ENCODE results near the gene TCF4.

TCF4 gene

GRCh38 chr18:55415258-55415871, 172.6 kb downstream of the TCF4 start:
- DNase-seq (ENCODE audit: low read depth, low spot score) = peak; percentile 85

GRCh38 chr18:55414475-55414874, 173.5 kb downstream of the TCF4 start:
- in situ Hi-C loops (cut with HindIII; ENCODE audit: low sequenced_read_pairs) = no loop called here
- TF ChIP-seq, protein P1, sequence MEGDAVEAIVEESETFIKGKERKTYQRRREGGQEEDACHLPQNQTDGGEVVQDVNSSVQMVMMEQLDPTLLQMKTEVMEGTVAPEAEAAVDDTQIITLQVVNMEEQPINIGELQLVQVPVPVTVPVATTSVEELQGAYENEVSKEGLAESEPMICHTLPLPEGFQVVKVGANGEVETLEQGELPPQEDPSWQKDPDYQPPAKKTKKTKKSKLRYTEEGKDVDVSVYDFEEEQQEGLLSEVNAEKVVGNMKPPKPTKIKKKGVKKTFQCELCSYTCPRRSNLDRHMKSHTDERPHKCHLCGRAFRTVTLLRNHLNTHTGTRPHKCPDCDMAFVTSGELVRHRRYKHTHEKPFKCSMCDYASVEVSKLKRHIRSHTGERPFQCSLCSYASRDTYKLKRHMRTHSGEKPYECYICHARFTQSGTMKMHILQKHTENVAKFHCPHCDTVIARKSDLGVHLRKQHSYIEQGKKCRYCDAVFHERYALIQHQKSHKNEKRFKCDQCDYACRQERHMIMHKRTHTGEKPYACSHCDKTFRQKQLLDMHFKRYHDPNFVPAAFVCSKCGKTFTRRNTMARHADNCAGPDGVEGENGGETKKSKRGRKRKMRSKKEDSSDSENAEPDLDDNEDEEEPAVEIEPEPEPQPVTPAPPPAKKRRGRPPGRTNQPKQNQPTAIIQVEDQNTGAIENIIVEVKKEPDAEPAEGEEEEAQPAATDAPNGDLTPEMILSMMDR (IDR thresholded peaks at IDR 0.05; ENCODE audit: low read depth, low read length) = no peak
- no peak overlapping the region for H3K4me3 ChIP-seq (ENCODE audit: low read depth, low read length)
- no peak for DNase-seq (ENCODE audit: low read depth, low spot score)

More at GRCh38 chr18:55415258-55415871, 172.6 kb downstream of the TCF4 start:
- H3K4me3 ChIP-seq (ENCODE audit: low read depth, low read length) = no peak overlapping the region
- TF ChIP-seq, protein P1 (IDR thresholded peaks at IDR 0.05; ENCODE audit: low read depth, low read length) = peak; percentile 87
- in situ Hi-C loops (cut with HindIII; ENCODE audit: low sequenced_read_pairs) = no loop called here

DNA sequence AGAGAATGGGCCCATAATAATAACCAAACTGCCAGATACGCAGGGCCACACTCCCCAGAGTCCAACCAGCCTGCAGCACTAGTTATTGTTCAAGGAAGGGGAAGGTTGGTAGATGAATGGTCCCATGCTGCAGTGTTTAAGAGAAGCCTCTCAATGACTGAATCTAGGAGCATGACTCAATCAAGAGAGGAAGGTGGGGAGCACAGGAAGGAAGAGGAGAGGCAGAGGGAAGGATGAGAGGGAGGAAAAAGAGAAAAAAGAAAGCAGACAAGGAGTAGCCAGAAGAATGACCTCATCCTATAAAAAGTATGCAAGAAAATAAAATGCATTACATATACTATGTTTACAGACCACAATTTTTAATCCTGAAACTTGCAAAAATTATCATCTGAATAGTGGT, 174.5 kb downstream of the TCF4 start:
- TF ChIP-seq, protein P1 (IDR thresholded peaks at IDR 0.05; ENCODE audit: low read depth, low read length) = no peak
- H3K4me3 ChIP-seq (ENCODE audit: low read depth, low read length) = no peak overlapping the region
- DNase-seq (ENCODE audit: low read depth, low spot score) = no peak
- in situ Hi-C loops (cut with HindIII; ENCODE audit: low sequenced_read_pairs) = no loop called here

- TF ChIP-seq, protein P1 (IDR thresholded peaks at IDR 0.05; ENCODE audit: low read depth, low read length) = no peak
- no peak for DNase-seq (ENCODE audit: low read depth, low spot score)
- in situ Hi-C loops (cut with HindIII; ENCODE audit: low sequenced_read_pairs) = no loop called here
- no peak overlapping the region for H3K4me3 ChIP-seq (ENCODE audit: low read depth, low read length)
These were observed 180.0 kb downstream of the TCF4 start for GRCh38 chr18:55407774-55408535.

DNA sequence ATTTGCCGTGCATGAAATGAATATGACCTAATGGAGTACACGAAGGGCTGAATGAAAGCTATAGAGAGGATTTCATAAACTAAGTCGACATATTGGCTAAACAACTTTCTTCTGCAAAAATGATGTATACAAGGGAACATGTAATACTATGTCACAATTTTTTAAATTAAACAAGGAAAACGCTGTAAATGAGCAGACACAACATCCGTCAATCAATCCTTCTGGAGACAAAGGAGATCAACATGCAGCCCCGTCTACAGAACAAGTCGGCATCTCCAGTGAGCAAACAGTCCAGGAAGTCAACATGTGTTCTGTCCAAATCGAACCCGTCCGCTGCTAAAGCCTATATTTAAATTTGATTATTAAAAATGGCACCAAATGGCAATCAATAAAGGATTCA, 180.8 kb downstream of the TCF4 start:
- H3K4me3 ChIP-seq (ENCODE audit: low read depth, low read length) = peak overlapping the region; percentile 41
- in situ Hi-C loops (cut with HindIII; ENCODE audit: low sequenced_read_pairs) = no loop called here
- DNase-seq (ENCODE audit: low read depth, low spot score) = no peak
- TF ChIP-seq, protein P1 (IDR thresholded peaks at IDR 0.05; ENCODE audit: low read depth, low read length) = no peak

GRCh38 chr18:55406451-55406991, 181.5 kb downstream of the TCF4 start:
- H3K4me3 ChIP-seq (ENCODE audit: low read depth, low read length) = peak overlapping the region; percentile 41
- in situ Hi-C loops (cut with HindIII; ENCODE audit: low sequenced_read_pairs) = no loop called here
- TF ChIP-seq, protein P1 (IDR thresholded peaks at IDR 0.05; ENCODE audit: low read depth, low read length) = no peak
- peak; percentile 21 for DNase-seq (ENCODE audit: low read depth, low spot score)

All from astrocyte of the spinal cord (primary cell).